OCI-LY3 (cell line): ENCODE results near the gene RAB37.

Source experiments
- EZH2phosphoT487 ChIP-seq: fragments of 200-600 bp; shearing (Covaris generic); IDR thresholded peaks from 2 replicates; pipeline ENCODE4 v1.6.1; 2018; ENCODE audit warnings: antibody characterized with exemption, mixed run types, low read depth
- TF ChIP-seq, protein P1 (sequence below): fragments of 200-600, 300-600 bp; sonication (generic); IDR thresholded peaks from 2 replicates; pipeline ENCODE4 v1.5.1; 2014; ENCODE audit warnings: antibody characterized with exemption, low read length, low read depth

- TF ChIP-seq, protein P1, sequence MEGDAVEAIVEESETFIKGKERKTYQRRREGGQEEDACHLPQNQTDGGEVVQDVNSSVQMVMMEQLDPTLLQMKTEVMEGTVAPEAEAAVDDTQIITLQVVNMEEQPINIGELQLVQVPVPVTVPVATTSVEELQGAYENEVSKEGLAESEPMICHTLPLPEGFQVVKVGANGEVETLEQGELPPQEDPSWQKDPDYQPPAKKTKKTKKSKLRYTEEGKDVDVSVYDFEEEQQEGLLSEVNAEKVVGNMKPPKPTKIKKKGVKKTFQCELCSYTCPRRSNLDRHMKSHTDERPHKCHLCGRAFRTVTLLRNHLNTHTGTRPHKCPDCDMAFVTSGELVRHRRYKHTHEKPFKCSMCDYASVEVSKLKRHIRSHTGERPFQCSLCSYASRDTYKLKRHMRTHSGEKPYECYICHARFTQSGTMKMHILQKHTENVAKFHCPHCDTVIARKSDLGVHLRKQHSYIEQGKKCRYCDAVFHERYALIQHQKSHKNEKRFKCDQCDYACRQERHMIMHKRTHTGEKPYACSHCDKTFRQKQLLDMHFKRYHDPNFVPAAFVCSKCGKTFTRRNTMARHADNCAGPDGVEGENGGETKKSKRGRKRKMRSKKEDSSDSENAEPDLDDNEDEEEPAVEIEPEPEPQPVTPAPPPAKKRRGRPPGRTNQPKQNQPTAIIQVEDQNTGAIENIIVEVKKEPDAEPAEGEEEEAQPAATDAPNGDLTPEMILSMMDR = no peak
- no peak for TF ChIP-seq EZH2phosphoT487
These were observed 55.6 kb downstream of the RAB37 start for GRCh38 chr17:74792586-74793105.
